Uterus (tissue), 2 donors: ENCODE results near the gene HEXB.

Experiments used
- CTCF ChIP-seq, 4 experiments: fragments of 200-600 bp in 2 of 4; fragments of 450-650 bp in 2 of 4; sonication (generic) in 2 of 4; IDR thresholded peaks; one replicate each; pipeline ENCODE4 v1.5.1; 2016 to 2019; ENCODE audit warnings: antibody characterized with exemption in 4 of 4, mild to moderate bottlenecking in 2 of 4, moderate library complexity in 1 of 4
- POLR2A ChIP-seq, 2 donors: fragments of 450-650 bp; IDR thresholded peaks; one replicate each; pipeline ENCODE4 v1.6.1; 2016; ENCODE audit warnings: antibody characterized with exemption in 2 of 2, mild to moderate bottlenecking in 1 of 2, moderate library complexity in 1 of 2

- TF ChIP-seq CTCF (IDR thresholded peaks at IDR 0.05) (no peak), POLR2A (IDR thresholded peaks at IDR 0.05) (no peak)
Measured at GRCh38 chr5:74693191-74693590, 8.2 kb downstream of the HEXB start.
